NCI-H226 (cell line): ENCODE results near the gene GIT2.
"Not testable (repeated sequence)": the region's sequence is repeated elsewhere in the genome, so short reads cannot be mapped to it uniquely, and the experiment has no call there.

Source experiments
- DNase-seq: peaks from one replicate; pipeline ENCODE4 v3.0.0-alpha.2; 2015

The GIT2 gene

GRCh38 chr12:109995686-109996482 is at the start of gene GIT2:
Gene GIT2, minus strand, starts transcription at chr12:109996368. Its CDS starts 144 bp downstream, at chr12:109996224.
- peak; percentile 91 for DNase-seq

GRCh38 chr12:110042264-110042663 is 46.1 kb upstream of the GIT2 start:
- no peak for DNase-seq

GRCh38 chr12:110039085-110039807 is 43.1 kb upstream of the GIT2 start:
- peak; percentile 69 for DNase-seq

- no peak for DNase-seq
Observed at GRCh38 chr12:110038741-110039084, 42.5 kb upstream of the GIT2 start.

- DNase-seq = no peak
Observed at GRCh38 chr12:110037315-110037714, 41.1 kb upstream of the GIT2 start.

GRCh38 chr12:110035534-110036104 is 39.5 kb upstream of the GIT2 start:
- DNase-seq = no peak

- no peak for DNase-seq
Observed at GRCh38 chr12:110033888-110034287, 37.7 kb upstream of the GIT2 start.

GRCh38 chr12:110029290-110029815 is 33.2 kb upstream of the GIT2 start:
- no peak for DNase-seq

GRCh38 chr12:110028323-110028722 is 32.2 kb upstream of the GIT2 start:
- no peak for DNase-seq

GRCh38 chr12:110024051-110024450 is 27.9 kb upstream of the GIT2 start:
- DNase-seq = no peak

GRCh38 chr12:110023059-110023980 is 27.2 kb upstream of the GIT2 start:
- no peak for DNase-seq

GRCh38 chr12:110020956-110021355 is 24.8 kb upstream of the GIT2 start:
- DNase-seq = no peak

- DNase-seq = no peak
Observed at GRCh38 chr12:110015132-110015531, 19.0 kb upstream of the GIT2 start.

GRCh38 chr12:110012659-110013058 is 16.5 kb upstream of the GIT2 start:
- DNase-seq = no peak

GRCh38 chr12:110012137-110012536 is 16.0 kb upstream of the GIT2 start:
- DNase-seq = no peak

- no peak for DNase-seq
Observed at GRCh38 chr12:110010853-110011723, 14.9 kb upstream of the GIT2 start.

GRCh38 chr12:110008681-110009398 is 12.7 kb upstream of the GIT2 start:
- DNase-seq = not testable (repeated sequence)

GRCh38 chr12:110007881-110008280 is 11.7 kb upstream of the GIT2 start:
- DNase-seq = no peak

- DNase-seq = no peak
Observed at GRCh38 chr12:110006115-110006514, 9.9 kb upstream of the GIT2 start.

GRCh38 chr12:110005319-110005973 is 9.3 kb upstream of the GIT2 start:
- no peak for DNase-seq
